Gastrocnemius medialis (tissue), 4 donors: ENCODE measurements around the gene ZNF652. TPM values are rescaled to one million over a fixed set of nuclear protein-coding genes. Genes with fewer than 3 reads are reported as not detected.

Source experiments
- ATAC-seq, 2 donors: fragments of 150-250 bp; one replicate each; pipeline ENCODE4 v1.9.1; 2016
- DNase-seq, 2 donors: peaks; one replicate each; pipeline ENCODE4 v3.0.0-alpha.2; 2019
- H3K27ac ChIP-seq, 4 donors: fragments of 200-600 bp; sonication (generic); 1 replicate in 1 of 4; 2 replicates in 3 of 4; pipeline ENCODE4 v1.5.1; 2016 to 2018; ENCODE audit warnings: mild to moderate bottlenecking in 2 of 4, moderate library complexity in 1 of 4
- H3K27me3 ChIP-seq, 3 donors: fragments of 200-600 bp; sonication (generic) in 2 of 3; 1 replicate in 1 of 3; 2 replicates in 2 of 3; pipeline versions ENCODE4 v1.5.1 to v1.6.0; 2016 to 2019; ENCODE audit warnings: mild to moderate bottlenecking in 1 of 3, moderate library complexity in 1 of 3
- H3K36me3 ChIP-seq, 2 donors: fragments of 200-600 bp; sonication (generic) in 1 of 2; one replicate each; pipeline ENCODE4 v1.5.1; 2017 to 2018
- H3K4me1 ChIP-seq, 2 donors: fragments of 200-600 bp; sonication (generic) in 1 of 2; one replicate each; pipeline ENCODE4 v1.5.1; 2016 to 2017; ENCODE audit warnings: mild to moderate bottlenecking in 2 of 2
- H3K4me3 ChIP-seq, 4 donors: fragments of 200-600 bp; sonication (generic) in 3 of 4; 1 replicate in 1 of 4; 2 replicates in 3 of 4; pipeline ENCODE4 v1.5.1; 2016 to 2019; ENCODE audit warnings: mild to moderate bottlenecking in 2 of 4
- H3K9me3 ChIP-seq, 3 donors: fragments of 200-600 bp; sonication (generic) in 2 of 3; 1 replicate in 1 of 3; 2 replicates in 2 of 3; pipeline ENCODE4 v1.5.1; 2016 to 2019
- POLR2A ChIP-seq, 2 donors: fragments of 450-650 bp; IDR thresholded peaks; one replicate each; pipeline ENCODE4 v1.6.1; 2017; ENCODE audit warnings: antibody characterized with exemption in 2 of 2, mild to moderate bottlenecking in 2 of 2, moderate library complexity in 2 of 2
- in situ Hi-C, 4 donors: fragments of 200-750 bp; cut with MboI; loops; one replicate each; pipeline versions ENCODE4 v1.15.0 to v1.8.0; 2017; ENCODE audit warnings: low sequenced_read_pairs in 4 of 4
- intact Hi-C: fragments of 100-400 bp; cut with DNase I; formaldehyde crosslinking; loops from one replicate; pipeline ENCODE4 v1.15.1; 2023; ENCODE audit warnings: low total_unique reads
- total RNA-seq, 4 donors: library from RNA; depleted of rRNA; stranded (reverse); fragments of >200 nt; gene quantifications; one replicate each; pipeline versions ENCODE4 v1.1.0 to v1.2.3, GENCODE V29; 2016
- TF ChIP-seq, protein P1 (sequence below), 5 experiments: fragments of 450-650 bp in 3 of 5; fragments of 200-600 bp in 2 of 5; sonication (generic) in 2 of 5; IDR thresholded peaks in 4 of 5; conservative IDR thresholded peaks in 1 of 5; 1 replicate in 4 of 5; 2 replicates in 1 of 5; pipeline ENCODE4 v1.5.1; 2016 to 2019; ENCODE audit warnings: antibody characterized with exemption in 5 of 5, mild to moderate bottlenecking in 3 of 5, moderate library complexity in 3 of 5

Gene ZNF652
- total RNA-seq, 4 donors from 2014 or later = 32.8 to 49.6 (median 41.1) TPM

DNA sequence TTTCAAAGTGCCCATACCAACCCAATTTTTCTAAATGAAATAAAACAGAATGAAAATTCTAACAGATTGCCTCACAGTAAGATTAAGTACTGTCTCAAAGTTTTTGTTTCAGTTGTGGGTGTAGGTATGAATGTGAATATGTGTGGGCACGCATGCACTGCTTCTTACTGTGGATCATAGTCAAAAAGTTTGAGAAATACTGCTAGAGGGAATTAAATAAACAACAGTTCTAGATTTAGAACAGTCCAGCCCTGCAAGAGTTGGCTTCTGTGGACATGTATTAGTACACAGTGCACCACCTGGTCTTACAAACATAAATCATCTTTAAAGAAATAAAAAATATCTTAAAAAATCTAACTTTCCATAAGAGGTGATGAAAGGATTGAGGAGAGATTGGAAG is 8.4 kb downstream of the ZNF652 start:
- in situ Hi-C loops (no loop called here), intact Hi-C loops (no loop called here)
- Histone ChIP-seq H3K36me3 (no peaks in the 10 kb centered on the region), H3K4me1 (peaks cover 16 to 22% of the 10 kb centered on the region in 2 donors), H3K27me3 (no peaks in the 10 kb centered on the region), H3K27ac (no peak overlapping the region), H3K9me3 (no peaks in the 10 kb centered on the region), H3K4me3 (no peak overlapping the region)
- DNase-seq (no peak), ATAC-seq (peak in 1 of 2 donors; percentile 68)
- TF ChIP-seq, protein P1, sequence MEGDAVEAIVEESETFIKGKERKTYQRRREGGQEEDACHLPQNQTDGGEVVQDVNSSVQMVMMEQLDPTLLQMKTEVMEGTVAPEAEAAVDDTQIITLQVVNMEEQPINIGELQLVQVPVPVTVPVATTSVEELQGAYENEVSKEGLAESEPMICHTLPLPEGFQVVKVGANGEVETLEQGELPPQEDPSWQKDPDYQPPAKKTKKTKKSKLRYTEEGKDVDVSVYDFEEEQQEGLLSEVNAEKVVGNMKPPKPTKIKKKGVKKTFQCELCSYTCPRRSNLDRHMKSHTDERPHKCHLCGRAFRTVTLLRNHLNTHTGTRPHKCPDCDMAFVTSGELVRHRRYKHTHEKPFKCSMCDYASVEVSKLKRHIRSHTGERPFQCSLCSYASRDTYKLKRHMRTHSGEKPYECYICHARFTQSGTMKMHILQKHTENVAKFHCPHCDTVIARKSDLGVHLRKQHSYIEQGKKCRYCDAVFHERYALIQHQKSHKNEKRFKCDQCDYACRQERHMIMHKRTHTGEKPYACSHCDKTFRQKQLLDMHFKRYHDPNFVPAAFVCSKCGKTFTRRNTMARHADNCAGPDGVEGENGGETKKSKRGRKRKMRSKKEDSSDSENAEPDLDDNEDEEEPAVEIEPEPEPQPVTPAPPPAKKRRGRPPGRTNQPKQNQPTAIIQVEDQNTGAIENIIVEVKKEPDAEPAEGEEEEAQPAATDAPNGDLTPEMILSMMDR (IDR thresholded peaks at IDR 0.05 in 4 of 5, conservative IDR thresholded peaks at IDR 0.05 in 1 of 5) = no peak
- TF ChIP-seq POLR2A (IDR thresholded peaks at IDR 0.05) = no peak

DNA sequence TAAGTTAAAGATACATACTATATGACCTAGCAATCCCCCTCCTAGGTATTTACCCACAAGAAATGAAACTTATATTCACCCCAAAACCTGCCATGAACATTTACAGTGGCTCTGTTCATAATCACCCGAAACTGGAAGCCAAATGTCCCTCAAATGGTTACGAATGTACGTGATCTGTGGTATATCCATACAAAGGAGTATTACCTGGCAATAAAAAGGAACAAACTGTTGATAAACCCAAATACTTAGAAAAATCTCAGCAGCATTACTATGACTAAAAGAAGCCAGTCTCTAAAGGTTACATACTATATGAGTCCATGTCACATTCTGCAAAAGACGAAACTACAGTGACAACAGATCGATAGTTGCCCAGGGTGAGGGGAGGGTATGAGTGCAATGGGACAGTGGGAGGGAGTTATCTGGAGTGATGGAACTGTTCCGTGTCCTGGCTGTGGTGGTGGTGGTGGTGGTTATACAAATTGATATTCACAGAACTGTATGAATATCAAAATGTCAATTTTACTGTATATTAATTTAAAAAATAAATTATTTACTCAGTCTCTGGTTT is 9.4 kb downstream of the ZNF652 start:
- Histone ChIP-seq H3K27ac (no peak overlapping the region), H3K9me3 (no peaks in the 10 kb centered on the region), H3K27me3 (no peaks in the 10 kb centered on the region), H3K4me1 (peaks cover 12 to 13% of the 10 kb centered on the region in 2 donors), H3K4me3 (no peak overlapping the region), H3K36me3 (no peaks in the 10 kb centered on the region)
- DNase-seq = no peak
- ATAC-seq = no peak
- intact Hi-C loops = no loop called here
- in situ Hi-C loops = no loop called here
- TF ChIP-seq POLR2A (IDR thresholded peaks at IDR 0.05) = no peak
- TF ChIP-seq, protein P1 (IDR thresholded peaks at IDR 0.05 in 4 of 5, conservative IDR thresholded peaks at IDR 0.05 in 1 of 5) = no peak

DNA sequence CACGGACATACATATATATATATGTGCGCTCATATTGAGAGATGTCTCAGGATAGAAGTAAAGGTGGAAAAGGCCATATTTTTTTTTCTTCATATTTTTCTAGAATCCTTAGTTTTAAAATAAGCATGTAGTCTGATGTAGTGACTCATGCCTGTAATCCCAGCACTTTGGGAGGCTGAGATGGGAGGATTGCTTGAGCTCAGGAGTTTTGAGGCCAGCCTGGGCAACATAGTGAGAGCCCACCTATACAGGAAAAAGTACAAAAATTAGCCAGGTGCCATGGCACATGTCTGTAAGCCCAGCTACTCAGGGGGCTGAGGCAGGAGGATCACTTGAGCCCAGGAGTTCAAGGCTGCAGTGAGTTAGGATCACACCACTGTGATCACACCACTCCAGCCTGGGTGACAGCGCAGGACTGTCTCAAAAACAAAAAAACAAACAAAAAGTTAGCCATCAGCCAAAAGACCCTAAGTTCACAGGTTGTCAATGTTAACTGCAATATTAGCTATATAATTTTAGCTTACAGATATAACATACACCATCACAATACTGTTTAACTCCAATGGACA is 10.4 kb downstream of the ZNF652 start:
- Histone ChIP-seq H3K27me3 (no peaks in the 10 kb centered on the region), H3K9me3 (no peaks in the 10 kb centered on the region), H3K4me1 (peaks cover 13% of the 10 kb centered on the region in 2 donors), H3K4me3 (no peak overlapping the region), H3K36me3 (no peaks in the 10 kb centered on the region), H3K27ac (no peak overlapping the region)
- in situ Hi-C loops = no loop called here
- no peak for DNase-seq
- intact Hi-C loops = no loop called here
- TF ChIP-seq, protein P1 (IDR thresholded peaks at IDR 0.05 in 4 of 5, conservative IDR thresholded peaks at IDR 0.05 in 1 of 5) = no peak
- no peak for TF ChIP-seq POLR2A (IDR thresholded peaks at IDR 0.05)
- ATAC-seq = no peak

DNA sequence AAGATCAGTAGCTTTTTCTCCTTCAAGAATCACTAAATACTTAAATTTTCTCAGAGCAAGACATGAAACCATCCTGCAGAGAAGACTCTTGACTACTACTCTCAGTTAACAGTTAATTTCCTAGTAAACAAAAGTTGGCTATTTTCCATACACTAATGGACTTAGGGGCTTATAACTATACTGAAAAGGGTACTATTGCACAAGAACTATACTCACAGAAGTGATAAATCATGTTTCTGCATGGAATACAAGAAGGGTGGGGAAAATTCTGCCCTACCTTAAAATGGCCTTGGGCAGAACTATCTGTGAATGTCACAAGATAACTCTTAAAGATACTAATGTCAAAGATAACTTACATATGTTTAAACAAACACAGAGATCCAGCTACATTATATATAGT is 12.5 kb downstream of the ZNF652 start:
- H3K4me3 ChIP-seq = no peak overlapping the region
- H3K27ac ChIP-seq = no peak overlapping the region
- no peak for ATAC-seq
- no peaks in the 10 kb centered on the region for H3K9me3 ChIP-seq
- in situ Hi-C loops = no loop called here
- TF ChIP-seq POLR2A (IDR thresholded peaks at IDR 0.05) = no peak
- TF ChIP-seq, protein P1 (IDR thresholded peaks at IDR 0.05 in 4 of 5, conservative IDR thresholded peaks at IDR 0.05 in 1 of 5) = no peak
- no peaks in the 10 kb centered on the region for H3K27me3 ChIP-seq
- intact Hi-C loops = no loop called here
- H3K36me3 ChIP-seq = no peaks in the 10 kb centered on the region
- no peak for DNase-seq
- H3K4me1 ChIP-seq = peaks cover 13 to 19% of the 10 kb centered on the region in 2 donors
